NCI-H82 treated with DMSO at 0.1 percent for 48 hours (cell line): ENCODE measurements around the gene HAUS5.
"Not testable (repeated sequence)": the region's sequence is repeated elsewhere in the genome, so short reads cannot be mapped to it uniquely, and the experiment has no call there.

ENCODE experiments used
- DNase-seq: peaks from one replicate; lab custom pipeline; 2025; ENCODE audit not compliant: unreplicated experiment; lab: John Stamatoyannopoulos, UW

Gene HAUS5

GRCh38 chr19:35642312-35642711, 29.8 kb downstream of the HAUS5 start:
- DNase-seq: no peak

- no peak for DNase-seq
Observed at GRCh38 chr19:35642798-35643254, 30.3 kb downstream of the HAUS5 start.

- peak; percentile 79 for DNase-seq
Observed at GRCh38 chr19:35643255-35644205, 31.0 kb downstream of the HAUS5 start.

- peak; percentile 95 for DNase-seq
Observed at GRCh38 chr19:35644206-35644986, 31.9 kb downstream of the HAUS5 start.

- peak; percentile 65 for DNase-seq
Observed at GRCh38 chr19:35644987-35645679, 32.6 kb downstream of the HAUS5 start.

- no peak for DNase-seq
Observed at GRCh38 chr19:35645680-35646511, 33.4 kb downstream of the HAUS5 start.

- peak; percentile 97 for DNase-seq
Observed at GRCh38 chr19:35648017-35648961, 35.8 kb downstream of the HAUS5 start, which contains the start of gene COX6B1. COX6B1 (plus strand) TSS chr19:35648323; CDS start chr19:35651244, 2,921 bp downstream.

GRCh38 chr19:35650581-35650980, 38.0 kb downstream of the HAUS5 start:
- DNase-seq: no peak

GRCh38 chr19:35654828-35655227, 42.3 kb downstream of the HAUS5 start:
- DNase-seq: not testable (repeated sequence)

- DNase-seq: no peak
Observed at GRCh38 chr19:35655600-35655999, 43.1 kb downstream of the HAUS5 start.

- DNase-seq: no peak
Observed at GRCh38 chr19:35656700-35657099, 44.2 kb downstream of the HAUS5 start.

- DNase-seq: no peak
Observed at GRCh38 chr19:35657904-35658700, 45.6 kb downstream of the HAUS5 start.

- DNase-seq: no peak
Observed at GRCh38 chr19:35661995-35662340, 49.4 kb downstream of the HAUS5 start.

- no peak for DNase-seq
Observed at GRCh38 chr19:35663981-35664380, 51.4 kb downstream of the HAUS5 start.

GRCh38 chr19:35665157-35665556, 52.6 kb downstream of the HAUS5 start:
- no peak for DNase-seq

- no peak for DNase-seq
Observed at GRCh38 chr19:35665604-35666003, 53.1 kb downstream of the HAUS5 start.

GRCh38 chr19:35666251-35666913, 53.8 kb downstream of the HAUS5 start, which contains the start of gene UPK1A:
UPK1A (plus strand) TSS chr19:35666517; CDS start chr19:35666813, 296 bp downstream.
- no peak for DNase-seq

- no peak for DNase-seq
Observed at GRCh38 chr19:35669566-35669965, 57.0 kb downstream of the HAUS5 start.
